ENCODE results near the gene NTN4. TPM values are rescaled to one million over a fixed set of nuclear protein-coding genes. Genes with fewer than 3 reads are reported as not detected.
"Not testable (repeated sequence)": the region's sequence is repeated elsewhere in the genome, so short reads cannot be mapped to it uniquely, and the experiment has no call there.

Gene NTN4
- total RNA-seq, 5 donors from 2014 or later (not counting 1 experiment from before 2014, with no cell fraction given), result 0.53 to 4.1 (median 1.3) TPM

- Mint-ChIP-seq H3K4me1 (no peaks in the 10 kb centered on the region), H3K36me3 (no peaks in the 10 kb centered on the region), H3K9me3 (no peaks in the 10 kb centered on the region), H3K27ac (no peak overlapping the region), H3K27me3 (peaks cover 2 to 7% of the 10 kb centered on the region in 2 donors), H3K4me3 (no peak overlapping the region)
- H3K27ac ChIP-seq (ENCODE audit: low read length), result no peak overlapping the region
- ChIA-PET POLR2A (no interaction called here), CTCF (no interaction called here)
- no peaks in the 10 kb centered on the region for H3K9me3 ChIP-seq
- H3K36me3 ChIP-seq (ENCODE audit: control insufficient read depth in 2 of 2, extremely low read depth in 1 of 2, insufficient read depth in 1 of 2, low read length in 1 of 2), result no peaks in the 10 kb centered on the region
- no peak for DNase-seq
- H3K4me1 ChIP-seq (ENCODE audit: control insufficient read depth in 1 of 2, extremely low read depth in 1 of 2, insufficient read depth in 2 of 2, low read length in 2 of 2), result no peaks in the 10 kb centered on the region
- WGBS (ENCODE audit: insufficient coverage), result 86% methylated on average over 2 of the region's 2 CpGs
- no peak overlapping the region for H3K4me3 ChIP-seq (ENCODE audit: control insufficient read depth in 1 of 2, extremely low read depth in 1 of 2, low read length in 1 of 2)
- H3K27me3 ChIP-seq (replicated peaks in 1 of 2; ENCODE audit: control insufficient read depth in 2 of 2, extremely low read depth in 1 of 2, insufficient read depth in 2 of 2, low read length in 1 of 2), result no peaks in the 10 kb centered on the region
- ATAC-seq (replicated peaks in 1 of 4), result no peak
These were observed 102.6 kb downstream of the NTN4 start for GRCh38 chr12:95687937-95688336.

DNA sequence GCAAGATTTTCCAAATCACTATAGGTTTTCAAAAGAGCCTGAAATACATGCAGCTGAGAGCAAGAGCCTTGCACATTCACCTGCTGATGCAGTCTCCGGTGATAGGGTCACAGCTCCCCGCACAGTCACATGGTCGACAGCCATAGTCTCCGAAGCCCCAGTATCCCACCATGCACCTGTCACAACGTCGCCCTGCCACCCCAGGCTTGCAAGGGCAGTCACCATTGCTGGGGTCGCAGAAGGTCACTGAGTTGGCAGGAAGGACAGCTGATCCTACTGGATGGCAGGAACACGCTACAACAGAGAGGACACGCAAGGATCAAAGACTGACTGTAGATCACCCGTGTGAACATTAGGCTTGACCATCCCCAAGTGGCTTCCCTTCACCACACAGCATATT is 107.1 kb downstream of the NTN4 start:
- Mint-ChIP-seq H3K36me3 (no peaks in the 10 kb centered on the region), H3K4me1 (no peaks in the 10 kb centered on the region), H3K27ac (no peak overlapping the region), H3K27me3 (peaks cover 3 to 5% of the 10 kb centered on the region in 2 donors), H3K9me3 (no peaks in the 10 kb centered on the region), H3K4me3 (no peak overlapping the region)
- ATAC-seq (replicated peaks in 1 of 4), result no peak
- Histone ChIP-seq H3K27ac (ENCODE audit: low read length) (no peak overlapping the region), H3K4me1 (ENCODE audit: control insufficient read depth in 1 of 2, extremely low read depth in 1 of 2, insufficient read depth in 2 of 2, low read length in 2 of 2) (no peaks in the 10 kb centered on the region), H3K36me3 (ENCODE audit: control insufficient read depth in 2 of 2, extremely low read depth in 1 of 2, insufficient read depth in 1 of 2, low read length in 1 of 2) (no peaks in the 10 kb centered on the region), H3K9me3 (no peaks in the 10 kb centered on the region), H3K27me3 (replicated peaks in 1 of 2; ENCODE audit: control insufficient read depth in 2 of 2, extremely low read depth in 1 of 2, insufficient read depth in 2 of 2, low read length in 1 of 2) (no peaks in the 10 kb centered on the region), H3K4me3 (ENCODE audit: control insufficient read depth in 1 of 2, extremely low read depth in 1 of 2, low read length in 1 of 2) (no peak overlapping the region)
- ChIA-PET POLR2A (no interaction called here), CTCF (no interaction called here)
- no peak for DNase-seq
- WGBS (ENCODE audit: insufficient coverage), result 84% methylated on average over 7 of the region's 10 CpGs

GRCh38 chr12:95681210-95681765 is 109.3 kb downstream of the NTN4 start:
- Histone ChIP-seq H3K27ac (ENCODE audit: low read length) (no peak overlapping the region), H3K4me1 (ENCODE audit: control insufficient read depth in 1 of 2, extremely low read depth in 1 of 2, insufficient read depth in 2 of 2, low read length in 2 of 2) (no peaks in the 10 kb centered on the region), H3K4me3 (ENCODE audit: control insufficient read depth in 1 of 2, extremely low read depth in 1 of 2, low read length in 1 of 2) (no peak overlapping the region), H3K9me3 (no peaks in the 10 kb centered on the region), H3K27me3 (replicated peaks in 1 of 2; ENCODE audit: control insufficient read depth in 2 of 2, extremely low read depth in 1 of 2, insufficient read depth in 2 of 2, low read length in 1 of 2) (no peaks in the 10 kb centered on the region), H3K36me3 (ENCODE audit: control insufficient read depth in 2 of 2, extremely low read depth in 1 of 2, insufficient read depth in 1 of 2, low read length in 1 of 2) (no peaks in the 10 kb centered on the region)
- no peaks in the 10 kb centered on the region for H3K9me3 Mint-ChIP-seq
- H3K27ac Mint-ChIP-seq, result no peak overlapping the region
- no peak for ATAC-seq (replicated peaks in 1 of 4)
- no peak overlapping the region for H3K4me3 Mint-ChIP-seq
- CTCF ChIA-PET, result no interaction called here
- WGBS (ENCODE audit: insufficient coverage), result 78% methylated on average over 1 of the region's 4 CpGs
- peaks cover 1 to 5% of the 10 kb centered on the region in 2 donors for H3K27me3 Mint-ChIP-seq
- POLR2A ChIA-PET, result no interaction called here
- no peak for DNase-seq
- no peaks in the 10 kb centered on the region for H3K4me1 Mint-ChIP-seq
- H3K36me3 Mint-ChIP-seq, result no peaks in the 10 kb centered on the region

- Histone ChIP-seq H3K4me3 (ENCODE audit: control insufficient read depth in 1 of 2, extremely low read depth in 1 of 2, low read length in 1 of 2) (no peak overlapping the region), H3K4me1 (ENCODE audit: control insufficient read depth in 1 of 2, extremely low read depth in 1 of 2, insufficient read depth in 2 of 2, low read length in 2 of 2) (no peaks in the 10 kb centered on the region), H3K9me3 (no peaks in the 10 kb centered on the region), H3K36me3 (ENCODE audit: control insufficient read depth in 2 of 2, extremely low read depth in 1 of 2, insufficient read depth in 1 of 2, low read length in 1 of 2) (no peaks in the 10 kb centered on the region), H3K27me3 (replicated peaks in 1 of 2; ENCODE audit: control insufficient read depth in 2 of 2, extremely low read depth in 1 of 2, insufficient read depth in 2 of 2, low read length in 1 of 2) (no peaks in the 10 kb centered on the region), H3K27ac (ENCODE audit: low read length) (no peak overlapping the region)
- Mint-ChIP-seq H3K4me3 (no peak overlapping the region), H3K36me3 (no peaks in the 10 kb centered on the region), H3K27me3 (peaks cover under 1 to 3% of the 10 kb centered on the region in 2 donors), H3K9me3 (no peaks in the 10 kb centered on the region), H3K4me1 (no peaks in the 10 kb centered on the region), H3K27ac (no peak overlapping the region)
- ATAC-seq (replicated peaks in 1 of 4), result no peak
- POLR2A ChIA-PET, result no interaction called here
- no CpG with 5 or more reads among the region's 1 CpG for WGBS (ENCODE audit: insufficient coverage)
- no peak for DNase-seq
- CTCF ChIA-PET, result no interaction called here
These were observed 111.9 kb downstream of the NTN4 start for GRCh38 chr12:95678684-95679083.

DNA sequence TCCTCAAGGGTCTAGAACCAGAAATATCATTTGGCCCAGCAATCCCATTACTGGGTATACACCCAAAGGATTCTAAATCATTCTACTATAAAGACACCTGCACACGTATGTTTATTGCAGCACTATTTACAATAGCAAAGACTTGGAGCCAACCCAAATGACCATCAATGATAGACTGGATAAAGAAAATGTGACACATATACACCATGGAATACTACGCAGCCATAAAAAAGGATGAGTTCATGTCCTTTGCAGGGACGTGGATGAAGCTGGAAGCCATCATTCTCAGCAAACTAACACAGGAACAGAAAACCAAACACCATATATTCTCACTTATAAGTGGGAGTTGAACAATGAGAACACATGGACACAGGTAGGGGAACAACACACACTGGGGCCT is 112.8 kb downstream of the NTN4 start:
- DNase-seq; H3K4me1 ChIP-seq (ENCODE audit: control insufficient read depth in 1 of 2, extremely low read depth in 1 of 2, insufficient read depth in 2 of 2, low read length in 2 of 2); H3K4me3 Mint-ChIP-seq; H3K9me3 Mint-ChIP-seq; ATAC-seq (replicated peaks in 1 of 4); H3K27me3 ChIP-seq (replicated peaks in 1 of 2; ENCODE audit: control insufficient read depth in 2 of 2, extremely low read depth in 1 of 2, insufficient read depth in 2 of 2, low read length in 1 of 2); H3K4me3 ChIP-seq (ENCODE audit: control insufficient read depth in 1 of 2, extremely low read depth in 1 of 2, low read length in 1 of 2); H3K36me3 ChIP-seq (ENCODE audit: control insufficient read depth in 2 of 2, extremely low read depth in 1 of 2, insufficient read depth in 1 of 2, low read length in 1 of 2); POLR2A ChIA-PET; H3K4me1 Mint-ChIP-seq; CTCF ChIA-PET; H3K27ac ChIP-seq (ENCODE audit: low read length); H3K27me3 Mint-ChIP-seq; H3K9me3 ChIP-seq; H3K27ac Mint-ChIP-seq; H3K36me3 Mint-ChIP-seq: not testable (repeated sequence)
- no CpG with 5 or more reads among the region's 3 CpGs for WGBS (ENCODE audit: insufficient coverage)

DNA sequence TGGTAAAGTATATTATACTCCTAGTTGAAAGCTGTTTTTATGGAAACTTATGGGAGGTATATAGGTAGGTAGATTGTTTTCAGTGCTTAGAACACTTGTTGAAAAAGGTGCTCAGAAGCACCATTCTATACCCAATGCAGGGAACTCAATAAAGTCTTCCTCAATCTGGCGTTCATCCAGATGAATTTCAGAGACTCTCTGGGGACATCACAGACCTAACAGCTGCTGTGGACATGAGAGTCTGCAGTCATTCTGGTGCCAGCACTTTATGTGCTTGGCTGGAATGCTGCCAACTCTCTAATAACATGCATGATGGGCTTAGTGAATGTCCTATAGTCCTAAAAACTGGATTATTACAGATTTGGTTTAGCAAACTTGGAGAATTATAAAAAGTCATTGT is 115.9 kb downstream of the NTN4 start:
- no peaks in the 10 kb centered on the region for H3K36me3 ChIP-seq (ENCODE audit: control insufficient read depth in 2 of 2, extremely low read depth in 1 of 2, insufficient read depth in 1 of 2, low read length in 1 of 2)
- no peaks in the 10 kb centered on the region for H3K36me3 Mint-ChIP-seq
- H3K27me3 ChIP-seq (replicated peaks in 1 of 2; ENCODE audit: control insufficient read depth in 2 of 2, extremely low read depth in 1 of 2, insufficient read depth in 2 of 2, low read length in 1 of 2), result no peaks in the 10 kb centered on the region
- ChIA-PET POLR2A (no interaction called here), CTCF (no interaction called here)
- no peak overlapping the region for H3K4me3 ChIP-seq (ENCODE audit: control insufficient read depth in 1 of 2, extremely low read depth in 1 of 2, low read length in 1 of 2)
- no peaks in the 10 kb centered on the region for H3K9me3 Mint-ChIP-seq
- WGBS (ENCODE audit: insufficient coverage), result no CpG with 5 or more reads among the region's 1 CpG
- H3K4me3 Mint-ChIP-seq, result no peak overlapping the region
- DNase-seq (no peak), ATAC-seq (replicated peaks in 1 of 4) (no peak)
- H3K4me1 Mint-ChIP-seq, result no peaks in the 10 kb centered on the region
- H3K27me3 Mint-ChIP-seq, result peaks cover 5 to 9% of the 10 kb centered on the region in 2 donors
- no peaks in the 10 kb centered on the region for H3K4me1 ChIP-seq (ENCODE audit: control insufficient read depth in 1 of 2, extremely low read depth in 1 of 2, insufficient read depth in 2 of 2, low read length in 2 of 2)
- no peak overlapping the region for H3K27ac ChIP-seq (ENCODE audit: low read length)
- no peaks in the 10 kb centered on the region for H3K9me3 ChIP-seq
- H3K27ac Mint-ChIP-seq, result no peak overlapping the region

DNA sequence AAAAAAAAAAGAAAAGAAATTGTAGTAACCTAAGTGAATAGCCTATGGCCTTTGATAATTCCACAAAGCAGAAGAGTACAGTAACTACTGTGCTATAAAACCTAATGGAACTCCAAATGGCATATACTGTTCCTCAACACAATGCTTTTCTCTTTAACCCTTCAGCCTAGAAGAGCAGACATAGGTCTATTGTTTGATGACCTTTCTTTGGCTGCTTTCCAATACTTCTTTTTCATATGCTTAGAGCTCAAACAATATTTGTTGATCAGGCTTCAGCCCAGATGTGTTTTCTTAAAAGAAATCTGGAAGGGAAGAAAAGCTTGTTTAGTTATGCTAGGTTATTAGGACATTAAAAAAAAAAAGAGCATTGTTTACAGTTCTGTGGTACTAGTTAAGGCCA is 116.4 kb downstream of the NTN4 start:
- H3K36me3 Mint-ChIP-seq, result no peaks in the 10 kb centered on the region
- no peak overlapping the region for H3K4me3 ChIP-seq (ENCODE audit: control insufficient read depth in 1 of 2, extremely low read depth in 1 of 2, low read length in 1 of 2)
- ChIA-PET POLR2A (no interaction called here), CTCF (interaction anchor here in 1 of 2 donors (0.7 kb wide), 1 partner anchor 1274 kb away, joined by 4 read pairs; no protein-coding TSS in a partner anchor)
- H3K27me3 ChIP-seq (replicated peaks in 1 of 2; ENCODE audit: control insufficient read depth in 2 of 2, extremely low read depth in 1 of 2, insufficient read depth in 2 of 2, low read length in 1 of 2), result no peaks in the 10 kb centered on the region
- no peak for ATAC-seq (replicated peaks in 1 of 4)
- no peak overlapping the region for H3K27ac Mint-ChIP-seq
- no peaks in the 10 kb centered on the region for H3K4me1 ChIP-seq (ENCODE audit: control insufficient read depth in 1 of 2, extremely low read depth in 1 of 2, insufficient read depth in 2 of 2, low read length in 2 of 2)
- H3K27me3 Mint-ChIP-seq, result peaks cover 5 to 9% of the 10 kb centered on the region in 2 donors
- H3K27ac ChIP-seq (ENCODE audit: low read length), result no peak overlapping the region
- H3K9me3 Mint-ChIP-seq, result no peaks in the 10 kb centered on the region
- no peak for DNase-seq
- H3K36me3 ChIP-seq (ENCODE audit: control insufficient read depth in 2 of 2, extremely low read depth in 1 of 2, insufficient read depth in 1 of 2, low read length in 1 of 2), result no peaks in the 10 kb centered on the region
- no peak overlapping the region for H3K4me3 Mint-ChIP-seq
- no peaks in the 10 kb centered on the region for H3K4me1 Mint-ChIP-seq
- H3K9me3 ChIP-seq, result no peaks in the 10 kb centered on the region
